Measurements from ENCODE around the gene CARMIL3. TPM values are rescaled to one million over a fixed set of nuclear protein-coding genes. Genes with fewer than 3 reads are reported as not detected.

The CARMIL3 gene
- total RNA-seq, 1 experiment from 2014 or later: not detected

DNA sequence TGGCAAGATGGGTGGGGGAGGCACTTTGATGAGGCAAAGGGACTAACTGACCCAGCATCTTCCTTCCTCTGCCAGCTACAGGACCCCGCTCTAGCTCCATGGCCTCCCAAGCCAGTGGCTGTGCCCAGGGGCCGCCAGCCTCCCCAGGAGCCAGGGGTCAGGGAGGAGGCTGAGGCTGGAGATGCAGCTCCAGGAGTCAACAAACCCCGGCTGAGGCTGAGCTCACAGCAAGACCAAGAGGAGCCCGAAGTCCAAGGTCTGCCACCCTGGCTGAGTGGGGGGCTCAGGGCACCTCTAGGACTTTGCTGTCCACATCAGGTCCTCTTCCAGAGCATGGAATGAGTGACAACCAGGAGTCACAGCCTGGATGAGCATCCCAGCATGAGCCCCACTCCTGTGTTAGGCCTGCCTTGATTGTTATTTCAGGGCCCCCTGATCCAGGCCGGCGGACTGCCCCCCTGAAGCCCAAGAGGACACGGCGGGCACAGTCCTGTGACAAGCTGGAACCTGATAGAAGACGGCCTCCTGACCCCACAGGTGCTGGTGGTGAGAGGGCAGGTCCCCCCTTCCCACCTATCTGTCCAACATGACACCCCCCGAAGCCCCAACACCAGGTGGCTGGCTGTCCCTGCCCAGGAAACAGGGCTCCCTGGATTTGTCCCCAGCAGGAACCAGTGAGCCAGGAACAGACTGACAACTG lies 17.1 kb downstream of the CARMIL3 start:
- TF ChIP-seq, protein P1, sequence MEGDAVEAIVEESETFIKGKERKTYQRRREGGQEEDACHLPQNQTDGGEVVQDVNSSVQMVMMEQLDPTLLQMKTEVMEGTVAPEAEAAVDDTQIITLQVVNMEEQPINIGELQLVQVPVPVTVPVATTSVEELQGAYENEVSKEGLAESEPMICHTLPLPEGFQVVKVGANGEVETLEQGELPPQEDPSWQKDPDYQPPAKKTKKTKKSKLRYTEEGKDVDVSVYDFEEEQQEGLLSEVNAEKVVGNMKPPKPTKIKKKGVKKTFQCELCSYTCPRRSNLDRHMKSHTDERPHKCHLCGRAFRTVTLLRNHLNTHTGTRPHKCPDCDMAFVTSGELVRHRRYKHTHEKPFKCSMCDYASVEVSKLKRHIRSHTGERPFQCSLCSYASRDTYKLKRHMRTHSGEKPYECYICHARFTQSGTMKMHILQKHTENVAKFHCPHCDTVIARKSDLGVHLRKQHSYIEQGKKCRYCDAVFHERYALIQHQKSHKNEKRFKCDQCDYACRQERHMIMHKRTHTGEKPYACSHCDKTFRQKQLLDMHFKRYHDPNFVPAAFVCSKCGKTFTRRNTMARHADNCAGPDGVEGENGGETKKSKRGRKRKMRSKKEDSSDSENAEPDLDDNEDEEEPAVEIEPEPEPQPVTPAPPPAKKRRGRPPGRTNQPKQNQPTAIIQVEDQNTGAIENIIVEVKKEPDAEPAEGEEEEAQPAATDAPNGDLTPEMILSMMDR (IDR thresholded peaks at IDR 0.05; ENCODE audit: unreplicated experiment): no peak
- Mint-ChIP-seq H3K9me3 (ENCODE audit: unreplicated experiment) (no peaks in the 10 kb centered on the region), H3K27ac (ENCODE audit: low read depth, unreplicated experiment) (no peak overlapping the region), H3K4me3 (ENCODE audit: unreplicated experiment) (no peak overlapping the region), H3K27me3 (ENCODE audit: insufficient read depth, unreplicated experiment) (peaks cover 61% of the 10 kb centered on the region), H3K4me1 (ENCODE audit: insufficient read depth, unreplicated experiment) (no peaks in the 10 kb centered on the region), H3K36me3 (ENCODE audit: insufficient read depth, unreplicated experiment) (no peaks in the 10 kb centered on the region)
- DNase-seq (ENCODE audit: unreplicated experiment): no peak
- BruUV-seq (replicated peaks): no TSS peak
- CTCF ChIA-PET: interaction anchor here (0.6 to 1.2 kb wide), 4 partner anchors 11 to 54 kb away, joined by 3 to 4 read pairs (median 3); no protein-coding TSS in a partner anchor
- intact Hi-C loops (cut with micrococcal nuclease): no loop called here
- POLR2A ChIA-PET: no interaction called here

DNA sequence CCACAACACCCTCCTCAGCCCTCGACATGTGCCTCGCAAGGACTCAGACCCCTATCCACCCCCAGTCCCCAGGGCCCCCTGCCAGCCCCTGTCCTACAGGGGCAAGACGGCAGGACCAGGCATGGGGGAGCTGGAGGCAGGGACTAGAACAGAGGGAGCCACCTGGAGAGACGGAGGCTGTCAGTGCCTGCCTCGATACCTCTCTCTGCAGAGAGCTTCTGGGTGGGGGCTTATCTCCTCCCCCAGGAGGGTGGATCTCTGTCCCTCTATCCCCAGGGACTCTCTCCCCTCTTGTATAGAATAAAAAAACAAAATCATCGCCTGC lies 17.6 kb downstream of the CARMIL3 start:
- H3K4me1 Mint-ChIP-seq (ENCODE audit: insufficient read depth, unreplicated experiment): no peaks in the 10 kb centered on the region
- intact Hi-C loops (cut with micrococcal nuclease): no loop called here
- no peak for DNase-seq (ENCODE audit: unreplicated experiment)
- CTCF ChIA-PET: interaction anchor here (0.6 to 1.0 kb wide), 3 partner anchors 13 to 55 kb away, joined by 3 to 6 read pairs (median 3); no protein-coding TSS in a partner anchor
- H3K4me3 Mint-ChIP-seq (ENCODE audit: unreplicated experiment): no peak overlapping the region
- POLR2A ChIA-PET: no interaction called here
- BruUV-seq (replicated peaks): no TSS peak
- no peaks in the 10 kb centered on the region for H3K36me3 Mint-ChIP-seq (ENCODE audit: insufficient read depth, unreplicated experiment)
- H3K27me3 Mint-ChIP-seq (ENCODE audit: insufficient read depth, unreplicated experiment): peaks cover 61% of the 10 kb centered on the region
- H3K27ac Mint-ChIP-seq (ENCODE audit: low read depth, unreplicated experiment): no peak overlapping the region
- TF ChIP-seq, protein P1 (IDR thresholded peaks at IDR 0.05; ENCODE audit: unreplicated experiment): no peak
- H3K9me3 Mint-ChIP-seq (ENCODE audit: unreplicated experiment): no peaks in the 10 kb centered on the region

DNA sequence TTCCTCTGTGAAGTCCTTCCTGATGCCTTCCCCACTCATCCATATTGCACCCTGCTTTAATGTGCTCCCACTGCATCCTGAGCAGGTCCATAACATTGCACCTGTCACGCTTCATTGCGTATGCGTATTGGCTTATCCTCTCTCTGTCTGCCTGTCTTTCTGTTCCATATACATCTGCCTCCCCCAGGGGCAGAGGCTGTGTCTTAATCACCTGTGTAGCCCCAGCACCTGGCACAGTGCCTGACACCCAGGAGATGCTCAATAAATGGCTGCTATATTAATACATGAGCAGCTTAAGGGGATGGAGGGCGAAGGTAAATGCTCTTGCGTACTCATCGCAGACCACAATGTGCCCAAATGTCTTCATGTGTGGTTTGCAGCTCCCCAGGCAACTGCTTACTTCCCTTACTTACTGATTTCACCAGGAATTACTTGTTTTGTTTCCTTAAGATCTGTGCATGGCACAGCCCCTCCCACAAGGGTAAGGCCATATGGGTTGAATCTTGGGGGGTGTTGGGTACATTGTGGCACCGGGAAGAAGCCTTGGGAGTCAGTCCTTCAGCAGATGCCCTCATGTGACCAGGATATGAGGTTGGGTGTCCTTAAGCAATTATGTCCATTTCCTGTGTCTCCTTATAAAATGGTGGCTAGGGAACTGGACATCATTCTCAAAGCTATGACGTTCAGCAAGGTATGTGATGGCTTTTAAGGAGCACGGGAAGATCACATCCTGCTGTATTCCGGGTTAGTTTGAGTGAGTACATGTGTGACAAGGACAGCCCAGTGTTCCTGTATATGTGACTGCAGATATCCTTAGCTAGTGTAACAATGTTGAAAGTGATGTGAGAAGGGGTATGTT lies 18.7 kb downstream of the CARMIL3 start:
- TF ChIP-seq, protein P1 (IDR thresholded peaks at IDR 0.05; ENCODE audit: unreplicated experiment): no peak
- no peak for DNase-seq (ENCODE audit: unreplicated experiment)
- Mint-ChIP-seq H3K4me3 (ENCODE audit: unreplicated experiment) (no peak overlapping the region), H3K27me3 (ENCODE audit: insufficient read depth, unreplicated experiment) (peaks cover 61% of the 10 kb centered on the region), H3K36me3 (ENCODE audit: insufficient read depth, unreplicated experiment) (no peaks in the 10 kb centered on the region), H3K9me3 (ENCODE audit: unreplicated experiment) (no peaks in the 10 kb centered on the region), H3K4me1 (ENCODE audit: insufficient read depth, unreplicated experiment) (no peaks in the 10 kb centered on the region), H3K27ac (ENCODE audit: low read depth, unreplicated experiment) (no peak overlapping the region)
- ChIA-PET CTCF (interaction anchor here (1.0 to 1.5 kb wide), 4 partner anchors 14 to 56 kb away, joined by 3 to 6 read pairs (median 4); no protein-coding TSS in a partner anchor), POLR2A (no interaction called here)
- no TSS peak for BruUV-seq (replicated peaks)
- intact Hi-C loops (cut with micrococcal nuclease): no loop called here

DNA sequence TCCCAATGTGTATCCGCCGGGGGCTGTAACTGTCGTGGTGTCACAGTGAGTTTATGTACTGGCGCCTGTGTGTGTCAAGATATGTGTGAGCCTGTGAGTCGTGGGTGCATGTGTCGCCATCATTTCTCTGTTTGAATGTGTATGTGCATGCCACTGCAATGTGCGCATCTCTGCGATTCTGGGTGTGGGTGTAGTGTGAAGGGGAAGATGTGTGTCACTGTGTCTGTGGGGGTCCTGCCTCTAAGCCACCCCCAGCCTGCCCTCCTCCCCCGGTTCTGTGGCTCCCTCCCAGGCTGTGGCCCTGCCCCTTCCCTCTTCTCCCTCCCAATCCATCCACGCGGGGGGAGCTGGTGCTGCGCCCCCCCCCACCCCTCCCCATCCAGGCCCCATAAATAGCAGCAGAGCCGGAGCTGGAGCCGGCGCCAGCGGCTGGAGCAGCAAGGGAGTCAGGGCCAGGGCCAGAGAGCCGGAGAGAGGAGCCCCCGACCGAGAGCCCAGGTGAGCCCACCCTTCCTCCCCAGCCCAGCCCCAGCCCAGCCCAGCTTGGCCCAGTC lies 19.4 kb downstream of the CARMIL3 start, which contains the start of gene CPNE6:
CPNE6 (plus strand) TSS at position 419 of the 554 bp plus-strand sequence. CDS start 1,375 bp downstream, outside the sequence.
- no TSS peak for BruUV-seq (replicated peaks)
- TF ChIP-seq, protein P1 (IDR thresholded peaks at IDR 0.05; ENCODE audit: unreplicated experiment): no peak
- POLR2A ChIA-PET: no interaction called here
- CTCF ChIA-PET: interaction anchor here (1.1 to 1.5 kb wide), 2 partner anchors 14 to 57 kb away, joined by 3 to 5 read pairs; no protein-coding TSS in a partner anchor
- Mint-ChIP-seq H3K4me1 (ENCODE audit: insufficient read depth, unreplicated experiment) (no peaks in the 10 kb centered on the region), H3K9me3 (ENCODE audit: unreplicated experiment) (no peaks in the 10 kb centered on the region), H3K27ac (ENCODE audit: low read depth, unreplicated experiment) (no peak within 1 kb of the TSS), H3K4me3 (ENCODE audit: unreplicated experiment) (no peak within 1 kb of the TSS), H3K27me3 (ENCODE audit: insufficient read depth, unreplicated experiment) (peaks cover 61% of the 10 kb centered on the region), H3K36me3 (ENCODE audit: insufficient read depth, unreplicated experiment) (no peaks in the 10 kb centered on the region)
- no peak for DNase-seq (ENCODE audit: unreplicated experiment)
- intact Hi-C loops (cut with micrococcal nuclease): no loop called here
